Stimulated activated CD4-positive, alpha-beta T cell treated with anti-CD3 and anti-CD28 coated beads, Interleukin-1b, Interleukin-23, amount 100 ng/mL, for 24 hours (primary cell): ENCODE measurements around the gene SETD1A.
"Not testable (repeated sequence)": the region's sequence is repeated elsewhere in the genome, so short reads cannot be mapped to it uniquely, and the experiment has no call there.

ENCODE experiments used
- DNase-seq, 4 experiments: peaks; one replicate each; pipeline ENCODE4 v3.0.0-alpha.2; 2020; ENCODE audit warnings: low read depth in 4 of 4, low spot score in 1 of 4

Gene SETD1A

GRCh38 chr16:30928390-30928789 is 29.2 kb upstream of the SETD1A start:
- no peak for DNase-seq

DNA sequence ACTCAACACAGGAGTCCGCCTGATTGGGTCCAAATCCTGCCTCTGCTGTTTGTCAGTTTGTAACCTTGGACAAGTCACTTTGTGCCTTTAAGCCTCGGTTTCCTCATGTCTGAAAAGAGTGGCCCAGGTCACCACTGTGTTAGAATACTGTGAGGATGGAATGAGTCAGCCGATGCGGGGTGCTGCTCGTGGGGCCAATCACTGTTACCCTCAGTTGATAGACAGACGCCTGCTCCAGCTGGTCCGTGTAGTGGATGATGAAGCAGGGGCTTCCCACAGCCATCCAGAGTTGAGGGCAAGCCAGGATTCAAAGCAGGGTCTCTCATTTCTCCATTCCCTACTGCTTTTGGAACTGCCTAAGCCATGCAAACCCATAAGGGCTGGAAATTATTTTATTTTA is 28.4 kb upstream of the SETD1A start:
- DNase-seq, result no peak

DNA sequence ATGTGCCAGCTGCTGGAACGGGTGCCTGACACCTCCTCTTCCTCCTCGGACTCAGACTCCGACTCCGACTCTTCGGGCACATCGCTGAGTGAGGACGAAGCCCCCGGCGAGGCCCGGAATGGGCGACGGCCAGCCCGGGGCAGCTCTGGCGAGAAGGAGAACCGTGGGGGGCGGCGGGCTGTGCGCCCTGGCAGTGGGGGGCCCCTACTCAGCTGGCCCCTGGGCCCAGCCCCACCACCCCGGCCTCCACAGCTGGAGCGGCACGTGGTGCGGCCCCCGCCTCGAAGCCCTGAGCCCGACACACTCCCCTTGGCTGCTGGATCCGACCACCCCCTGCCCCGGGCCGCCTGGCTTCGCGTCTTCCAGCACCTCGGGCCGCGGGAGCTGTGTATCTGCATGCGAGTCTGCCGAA is 27.4 kb upstream of the SETD1A start:
- DNase-seq, result no peak

GRCh38 chr16:30931068-30931650 is 26.4 kb upstream of the SETD1A start:
- no peak for DNase-seq

- no peak for DNase-seq
Measured at GRCh38 chr16:30934827-30935557, 22.6 kb upstream of the SETD1A start.

DNA sequence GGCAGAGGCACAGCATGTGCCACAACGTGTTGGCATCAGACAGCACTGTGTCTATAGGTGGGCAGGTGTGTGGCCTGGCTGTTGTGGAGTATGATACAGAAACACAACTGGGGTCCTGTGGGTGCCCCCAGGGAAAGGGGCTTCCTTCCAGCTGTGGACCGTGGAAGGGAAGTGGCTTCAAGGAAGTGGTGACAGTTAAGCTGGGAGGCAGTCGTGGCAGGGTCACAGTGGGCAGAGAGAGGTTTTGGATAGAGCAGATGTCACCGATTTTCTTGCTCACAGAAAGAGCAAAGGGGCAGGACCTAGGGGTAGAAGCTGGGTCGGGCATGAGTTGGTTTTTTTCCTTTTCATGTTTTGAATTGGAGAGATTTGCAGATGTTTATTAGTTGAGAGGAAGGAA is 19.9 kb upstream of the SETD1A start:
- no peak for DNase-seq

DNA sequence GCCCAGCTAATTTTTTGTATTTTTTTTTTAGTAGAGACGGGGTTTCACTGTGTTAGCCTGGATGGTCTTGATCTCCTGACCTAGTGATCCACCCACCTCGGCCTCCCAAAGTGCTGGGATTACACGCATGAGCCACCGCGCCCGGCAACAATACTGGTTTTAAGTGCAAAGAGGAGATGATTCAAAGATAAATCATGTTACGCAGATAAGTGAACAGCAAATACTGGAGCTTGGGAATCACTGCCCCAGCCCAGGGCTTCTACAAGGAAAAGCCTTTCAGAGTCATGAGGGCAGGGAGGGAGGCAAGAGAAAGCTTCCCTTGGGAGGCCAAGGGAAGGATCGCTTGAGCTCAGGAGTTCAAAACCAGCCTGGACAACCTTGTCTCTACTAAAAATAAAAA is 18.0 kb upstream of the SETD1A start:
- DNase-seq, result not testable (repeated sequence)

DNA sequence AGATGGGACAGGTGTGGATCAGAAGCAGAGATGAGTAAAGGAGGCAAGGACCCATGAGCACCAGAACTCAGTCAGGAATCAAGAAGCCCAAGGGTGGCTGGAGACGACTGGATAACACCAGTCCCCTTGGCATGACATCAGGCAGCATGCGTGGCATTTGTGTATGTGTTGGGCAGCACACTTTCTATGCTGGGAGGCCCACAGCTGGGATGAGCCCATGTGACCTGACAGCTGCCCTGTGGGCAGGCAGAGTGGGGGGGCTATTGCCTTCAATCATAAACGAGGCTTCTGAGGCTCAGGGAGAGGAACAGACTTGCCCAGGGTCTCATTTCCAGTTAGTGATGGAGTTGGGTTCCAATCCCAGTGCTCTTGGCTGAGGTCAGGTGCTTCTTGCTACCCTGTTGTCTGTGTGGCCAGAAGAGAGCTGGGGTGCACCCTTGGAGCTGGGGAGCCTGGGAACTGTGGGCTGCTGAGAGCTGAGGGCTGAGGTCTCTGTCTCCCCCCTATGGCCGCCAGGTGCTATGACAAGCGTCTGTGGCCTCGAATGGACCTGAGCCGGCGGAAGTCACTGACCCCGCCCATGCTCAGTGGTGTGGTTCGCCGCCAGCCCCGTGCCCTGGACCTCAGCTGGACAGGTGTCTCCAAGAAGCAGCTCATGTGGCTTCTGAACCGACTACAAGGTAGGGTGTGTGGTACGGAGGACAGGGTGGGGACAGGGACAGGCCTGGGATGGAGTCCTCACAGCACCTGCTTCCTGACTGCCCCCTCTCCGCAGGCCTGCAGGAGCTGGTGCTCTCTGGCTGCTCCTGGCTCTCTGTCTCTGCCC is 15.7 kb upstream of the SETD1A start:
- peak in 2 of 4 experiments; percentile 39 to 46 for DNase-seq

GRCh38 chr16:30942426-30942806 is 15.1 kb upstream of the SETD1A start:
- no peak for DNase-seq

GRCh38 chr16:30944352-30944751 is 13.2 kb upstream of the SETD1A start:
- DNase-seq, result no peak

DNA sequence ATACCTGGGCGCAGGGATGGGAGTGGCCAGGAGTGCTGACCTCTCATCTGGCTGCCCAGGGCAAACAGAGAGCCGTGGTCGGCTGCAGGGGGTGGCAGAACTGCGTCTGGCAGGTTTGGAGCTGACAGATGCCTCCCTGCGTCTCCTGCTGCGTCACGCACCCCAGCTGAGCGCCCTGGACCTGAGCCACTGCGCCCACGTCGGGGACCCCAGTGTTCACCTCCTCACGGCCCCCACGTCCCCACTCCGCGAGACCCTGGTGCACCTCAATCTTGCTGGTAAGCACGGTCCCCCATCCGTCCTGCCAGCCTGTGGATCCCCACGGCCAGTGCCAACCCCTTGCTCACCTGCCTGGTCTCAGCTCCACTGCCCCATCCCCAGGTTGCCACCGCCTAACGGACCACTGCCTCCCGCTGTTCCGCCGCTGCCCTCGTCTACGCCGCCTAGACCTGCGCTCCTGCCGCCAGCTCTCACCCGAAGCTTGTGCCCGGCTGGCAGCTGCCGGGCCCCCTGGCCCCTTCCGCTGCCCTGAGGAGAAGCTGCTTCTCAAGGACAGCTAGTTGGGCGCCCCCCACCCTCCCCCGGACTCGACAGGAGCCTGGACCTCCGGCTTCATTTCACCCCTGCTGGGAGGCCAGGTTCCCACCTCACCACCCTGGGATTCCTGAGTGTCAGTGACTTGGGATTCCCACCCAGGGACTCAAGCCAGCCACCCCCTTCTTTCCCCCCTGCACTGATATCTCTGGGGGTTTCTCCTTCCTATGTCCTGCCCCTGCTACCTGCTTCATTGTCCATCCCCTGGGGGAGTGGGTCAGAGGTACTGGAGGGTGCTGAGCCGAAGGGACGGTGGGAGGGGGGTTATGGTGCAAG is 10.6 kb upstream of the SETD1A start:
- DNase-seq, result no peak

DNA sequence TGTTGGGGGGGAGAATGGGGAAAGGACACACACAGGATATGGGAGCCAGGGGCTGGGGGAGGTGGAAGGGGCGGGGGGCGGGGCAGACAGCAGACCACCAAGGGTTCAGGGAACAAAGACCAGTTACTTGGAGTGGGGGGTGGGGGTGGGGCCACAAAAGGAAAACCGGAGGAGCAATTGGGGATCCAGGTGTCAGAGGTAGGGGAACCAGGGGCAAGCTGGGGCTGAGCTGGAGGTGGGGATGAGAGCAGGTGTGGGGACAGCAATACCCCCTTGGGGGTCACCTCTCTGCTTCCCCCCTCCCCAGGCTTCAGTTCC is 10.1 kb upstream of the SETD1A start:
- DNase-seq, result no peak

- no peak for DNase-seq
Measured at GRCh38 chr16:30947859-30948666, 9.5 kb upstream of the SETD1A start.

- no peak for DNase-seq
Measured at GRCh38 chr16:30948667-30949649, 8.6 kb upstream of the SETD1A start, which contains the start of gene ORAI3. TSS of gene ORAI3 (plus strand) at chr16:30949068. CDS start at chr16:30949290, 222 bp downstream.

DNA sequence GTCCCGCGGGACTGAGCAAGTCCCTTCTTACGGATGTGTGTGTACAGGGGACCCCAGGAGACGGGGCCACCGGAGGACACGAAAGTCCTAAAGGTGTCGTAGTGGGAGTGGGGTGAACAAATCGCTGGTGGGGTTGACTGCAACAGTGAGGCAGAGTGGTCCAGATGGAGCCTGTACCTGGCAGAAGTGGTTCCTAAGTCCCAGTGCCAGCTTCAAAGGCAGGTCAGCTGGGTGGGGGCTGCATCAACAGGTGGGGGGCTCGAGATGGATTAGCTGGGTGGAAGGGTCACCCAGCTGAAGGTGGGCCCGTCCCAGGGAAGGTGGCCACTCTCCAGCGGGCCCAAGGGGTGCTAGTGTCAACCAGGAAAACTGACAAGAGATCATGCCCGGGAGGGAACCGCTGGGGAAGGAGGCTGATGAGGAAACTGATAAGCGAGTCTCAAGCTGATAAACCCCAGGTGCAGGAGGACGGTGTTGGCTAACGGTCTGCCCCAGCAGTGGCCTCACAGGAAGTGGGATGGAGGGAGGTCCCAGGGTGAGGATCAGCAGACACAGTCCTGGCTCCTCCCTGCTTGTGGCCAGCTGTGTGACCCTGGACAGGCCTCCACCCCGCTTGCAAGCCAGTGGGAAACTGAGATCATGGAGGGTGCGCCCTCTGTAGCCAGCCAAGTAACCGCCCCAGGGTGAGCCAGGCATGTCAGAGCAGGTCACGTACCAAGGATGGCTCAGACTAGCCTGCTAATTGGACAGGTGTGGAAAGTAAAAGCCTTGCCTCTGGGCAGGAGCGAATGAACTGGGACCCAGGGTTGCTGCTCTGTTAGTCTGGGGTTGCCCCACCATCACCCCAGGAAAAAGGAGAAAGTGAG is 7.7 kb upstream of the SETD1A start:
- DNase-seq, result no peak

DNA sequence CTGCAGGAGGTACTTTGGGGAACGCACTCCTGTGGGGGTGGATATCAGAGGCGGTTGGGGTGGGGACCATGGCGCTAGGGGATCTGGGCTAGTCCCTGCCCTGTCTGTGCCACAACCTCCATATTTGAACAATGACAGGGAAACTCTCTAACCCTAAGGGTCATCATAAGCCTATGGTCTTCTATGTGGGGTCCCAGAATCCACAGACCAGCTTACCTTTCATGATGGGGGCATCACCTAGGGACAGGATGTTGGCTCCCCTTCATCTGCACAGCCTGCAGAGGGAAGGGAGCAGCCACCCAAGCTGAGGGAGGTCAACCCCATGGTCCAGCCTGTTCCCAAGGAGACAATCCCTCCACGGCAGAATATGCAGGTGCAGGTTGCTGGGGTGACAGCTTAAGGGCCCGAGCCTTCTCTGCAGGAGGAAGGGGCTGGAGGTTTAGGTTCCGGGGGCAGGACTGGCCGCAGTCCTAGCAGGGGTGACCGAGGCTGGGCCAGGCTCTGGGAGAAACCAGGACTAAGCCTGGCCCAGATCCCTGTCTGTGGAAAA is 7.0 kb upstream of the SETD1A start:
- no peak for DNase-seq

- DNase-seq, result no peak
Measured at GRCh38 chr16:30951193-30951592, 6.4 kb upstream of the SETD1A start.

- no peak for DNase-seq
Measured at GRCh38 chr16:30951750-30952149, 5.8 kb upstream of the SETD1A start.
